SK-N-SH (cell line): ENCODE data around the gene EFHC1.

Experiments
- CHD2 ChIP-seq: fragments of 150-350 bp; IDR thresholded peaks from 2 replicates; pipeline ENCODE4 v1.6.1; 2018; ENCODE audit warnings: low read length; ENCODE audit not compliant: partially characterized antibody
- EP300 ChIP-seq, 2 experiments: IDR thresholded peaks; 2 replicates each; pipeline versions ENCODE4 v1.4.0 to v1.6.1; 2012; ENCODE audit warnings: borderline replicate concordance in 1 of 2, low read depth in 1 of 2, low read length in 1 of 2
- EZH2phosphoT487 ChIP-seq: fragments of 200-600 bp; sonication (generic); IDR thresholded peaks from 2 replicates; pipeline ENCODE4 v1.6.1; 2017; ENCODE audit warnings: low read depth, mixed run types, mild to moderate bottlenecking, antibody characterized with exemption, moderate library complexity, borderline replicate concordance
- FOXM1 ChIP-seq: IDR thresholded peaks from 2 replicates; pipeline ENCODE4 v1.4.0; 2012; ENCODE audit warnings: low read depth, mild to moderate bottlenecking
- MXI1 ChIP-seq: IDR thresholded peaks from 2 replicates; pipeline ENCODE4 v1.6.1; 2012; ENCODE audit warnings: mild to moderate bottlenecking, low read depth, low read length, improper control_type of control experiment
- POLR2AphosphoS5 ChIP-seq: IDR thresholded peaks from 2 replicates; pipeline ENCODE4 v1.6.1; 2012; ENCODE audit warnings: low read depth, low read length
- RAD21 ChIP-seq: IDR thresholded peaks from 2 replicates; pipeline ENCODE4 v1.6.1; 2012; ENCODE audit warnings: mild to moderate bottlenecking, low read length
- REST ChIP-seq: IDR thresholded peaks from 2 replicates; pipeline ENCODE4 v1.6.1; 2012; ENCODE audit warnings: mild to moderate bottlenecking, low read depth, low read length, moderate library complexity
- TAF1 ChIP-seq: IDR thresholded peaks from 2 replicates; pipeline ENCODE4 v1.6.1; 2012; ENCODE audit warnings: low read depth, mild to moderate bottlenecking, low read length, moderate library complexity, borderline replicate concordance
- TF ChIP-seq, protein P1 (sequence below): fragments of 200-600 bp; sonication (generic); IDR thresholded peaks from 2 replicates; pipeline ENCODE4 v1.6.1; 2017; ENCODE audit warnings: antibody characterized with exemption, mild to moderate bottlenecking, moderate library complexity
- TF ChIP-seq, protein P2 (sequence below): fragments of 150-350 bp; IDR thresholded peaks from 2 replicates; pipeline ENCODE4 v1.6.1; 2017; ENCODE audit warnings: antibody characterized with exemption, low read length, low read depth, borderline replicate concordance
- TF ChIP-seq, protein P3 (sequence below): IDR thresholded peaks from 2 replicates; pipeline ENCODE4 v1.4.0; 2012; ENCODE audit warnings: low read depth, borderline replicate concordance

DNA sequence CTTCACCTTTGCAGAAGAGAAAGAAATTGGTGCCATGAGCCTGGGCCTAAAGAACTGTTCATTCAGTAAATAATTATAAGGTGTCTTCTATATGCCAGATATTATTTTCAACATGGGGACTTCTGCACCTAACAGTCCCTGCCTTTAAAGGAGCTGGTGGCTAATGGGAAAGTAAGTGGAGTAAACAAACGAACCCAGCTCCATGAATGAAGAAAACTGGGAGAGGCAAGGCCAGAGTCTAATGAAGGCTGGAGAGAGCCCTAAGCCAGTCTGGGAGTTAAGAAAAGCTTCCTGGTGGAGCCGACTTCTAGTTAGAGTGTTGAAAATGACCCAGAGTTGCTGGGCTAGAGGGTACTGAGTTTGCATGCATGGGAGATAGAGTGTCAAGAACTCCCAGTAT, 24.2 kb upstream of the EFHC1 start:
- TF ChIP-seq REST (no peak), EZH2phosphoT487 (no peak), RAD21 (no peak), EP300 (IDR thresholded peaks at IDR 0.05; ENCODE audit: borderline replicate concordance in 1 of 2, low read depth in 1 of 2, low read length in 1 of 2) (no peak), FOXM1 (no peak), MXI1 (no peak), POLR2AphosphoS5 (no peak), CHD2 (no peak), TAF1 (no peak)
- TF ChIP-seq, protein P1, sequence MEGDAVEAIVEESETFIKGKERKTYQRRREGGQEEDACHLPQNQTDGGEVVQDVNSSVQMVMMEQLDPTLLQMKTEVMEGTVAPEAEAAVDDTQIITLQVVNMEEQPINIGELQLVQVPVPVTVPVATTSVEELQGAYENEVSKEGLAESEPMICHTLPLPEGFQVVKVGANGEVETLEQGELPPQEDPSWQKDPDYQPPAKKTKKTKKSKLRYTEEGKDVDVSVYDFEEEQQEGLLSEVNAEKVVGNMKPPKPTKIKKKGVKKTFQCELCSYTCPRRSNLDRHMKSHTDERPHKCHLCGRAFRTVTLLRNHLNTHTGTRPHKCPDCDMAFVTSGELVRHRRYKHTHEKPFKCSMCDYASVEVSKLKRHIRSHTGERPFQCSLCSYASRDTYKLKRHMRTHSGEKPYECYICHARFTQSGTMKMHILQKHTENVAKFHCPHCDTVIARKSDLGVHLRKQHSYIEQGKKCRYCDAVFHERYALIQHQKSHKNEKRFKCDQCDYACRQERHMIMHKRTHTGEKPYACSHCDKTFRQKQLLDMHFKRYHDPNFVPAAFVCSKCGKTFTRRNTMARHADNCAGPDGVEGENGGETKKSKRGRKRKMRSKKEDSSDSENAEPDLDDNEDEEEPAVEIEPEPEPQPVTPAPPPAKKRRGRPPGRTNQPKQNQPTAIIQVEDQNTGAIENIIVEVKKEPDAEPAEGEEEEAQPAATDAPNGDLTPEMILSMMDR: no peak
- TF ChIP-seq, protein P2, sequence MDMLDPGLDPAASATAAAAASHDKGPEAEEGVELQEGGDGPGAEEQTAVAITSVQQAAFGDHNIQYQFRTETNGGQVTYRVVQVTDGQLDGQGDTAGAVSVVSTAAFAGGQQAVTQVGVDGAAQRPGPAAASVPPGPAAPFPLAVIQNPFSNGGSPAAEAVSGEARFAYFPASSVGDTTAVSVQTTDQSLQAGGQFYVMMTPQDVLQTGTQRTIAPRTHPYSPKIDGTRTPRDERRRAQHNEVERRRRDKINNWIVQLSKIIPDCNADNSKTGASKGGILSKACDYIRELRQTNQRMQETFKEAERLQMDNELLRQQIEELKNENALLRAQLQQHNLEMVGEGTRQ: no peak
- TF ChIP-seq, protein P3, sequence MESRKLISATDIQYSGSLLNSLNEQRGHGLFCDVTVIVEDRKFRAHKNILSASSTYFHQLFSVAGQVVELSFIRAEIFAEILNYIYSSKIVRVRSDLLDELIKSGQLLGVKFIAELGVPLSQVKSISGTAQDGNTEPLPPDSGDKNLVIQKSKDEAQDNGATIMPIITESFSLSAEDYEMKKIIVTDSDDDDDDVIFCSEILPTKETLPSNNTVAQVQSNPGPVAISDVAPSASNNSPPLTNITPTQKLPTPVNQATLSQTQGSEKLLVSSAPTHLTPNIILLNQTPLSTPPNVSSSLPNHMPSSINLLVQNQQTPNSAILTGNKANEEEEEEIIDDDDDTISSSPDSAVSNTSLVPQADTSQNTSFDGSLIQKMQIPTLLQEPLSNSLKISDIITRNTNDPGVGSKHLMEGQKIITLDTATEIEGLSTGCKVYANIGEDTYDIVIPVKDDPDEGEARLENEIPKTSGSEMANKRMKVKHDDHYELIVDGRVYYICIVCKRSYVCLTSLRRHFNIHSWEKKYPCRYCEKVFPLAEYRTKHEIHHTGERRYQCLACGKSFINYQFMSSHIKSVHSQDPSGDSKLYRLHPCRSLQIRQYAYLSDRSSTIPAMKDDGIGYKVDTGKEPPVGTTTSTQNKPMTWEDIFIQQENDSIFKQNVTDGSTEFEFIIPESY: no peak
